HepG2 (cell line): ENCODE data around the gene TYMP. TPM values are rescaled to one million over a fixed set of nuclear protein-coding genes. Genes with fewer than 3 reads are reported as not detected.

Experiments
- BHLHE40 ChIP-seq: IDR thresholded peaks from 2 replicates; pipeline ENCODE4 v1.6.1; 2011; ENCODE audit warnings: low read length, improper control_type of control experiment
- CENPX ChIP-seq: sonication (generic); formaldehyde crosslinking; IDR thresholded peaks from 2 replicates; pipeline ENCODE4 v1.9.0; 2021; ENCODE audit warnings: mild to moderate bottlenecking, missing genetic modification reagents, moderate library complexity
- DR1 ChIP-seq: sonication (generic); formaldehyde crosslinking; IDR thresholded peaks from 2 replicates; pipeline ENCODE4 v1.8.0; 2021; ENCODE audit warnings: mild to moderate bottlenecking, missing genetic modification reagents, inconsistent platforms
- ESRRA ChIP-seq: sonication (generic); formaldehyde crosslinking; IDR thresholded peaks from 2 replicates; pipeline ENCODE4 v1.5.1; 2020; ENCODE audit warnings: mild to moderate bottlenecking, low read depth, missing genetic modification reagents
- HMG20B ChIP-seq: conservative IDR thresholded peaks from 2 replicates; pipeline ENCODE4 v1.6.1; 2016; ENCODE audit warnings: missing genetic modification reagents, missing compliant biosample characterization
- SCMH1 ChIP-seq: sonication (generic); formaldehyde crosslinking; IDR thresholded peaks from 2 replicates; pipeline ENCODE4 v1.9.0; 2021; ENCODE audit warnings: missing genetic modification reagents, mild to moderate bottlenecking, borderline replicate concordance
- TRIM24 ChIP-seq: sonication (generic); formaldehyde crosslinking; IDR thresholded peaks from 2 replicates; pipeline ENCODE4 v1.8.0; 2022; ENCODE audit warnings: mild to moderate bottlenecking, missing genetic modification reagents
- ZFP36L2 ChIP-seq: sonication (generic); formaldehyde crosslinking; IDR thresholded peaks from 2 replicates; pipeline ENCODE4 v1.4.0; 2020; ENCODE audit warnings: missing genetic modification reagents
- ZFP62 ChIP-seq: sonication (generic); formaldehyde crosslinking; IDR thresholded peaks from 2 replicates; pipeline ENCODE4 v1.4.0; 2020; ENCODE audit warnings: missing genetic modification reagents
- ZNF292 ChIP-seq: sonication (generic); formaldehyde crosslinking; IDR thresholded peaks from 2 replicates; pipeline ENCODE4 v1.8.1; 2022; ENCODE audit warnings: mild to moderate bottlenecking, low read depth, missing genetic modification reagents, borderline replicate concordance
- ZNF446 ChIP-seq: sonication (generic); formaldehyde crosslinking; IDR thresholded peaks from 2 replicates; pipeline ENCODE4 v1.5.0; 2020; ENCODE audit warnings: mild to moderate bottlenecking, missing genetic modification reagents
- ZNF484 ChIP-seq: sonication (generic); formaldehyde crosslinking; IDR thresholded peaks from 2 replicates; pipeline ENCODE4 v1.5.1; 2020; ENCODE audit warnings: mild to moderate bottlenecking, low read depth, missing genetic modification reagents, borderline replicate concordance
- ZNF563 ChIP-seq: sonication (generic); formaldehyde crosslinking; IDR thresholded peaks from 2 replicates; pipeline ENCODE4 v1.8.0; 2022; ENCODE audit warnings: mild to moderate bottlenecking, moderate library complexity, missing genetic modification reagents
- ZNF589 ChIP-seq: sonication (generic); formaldehyde crosslinking; conservative IDR thresholded peaks from 2 replicates; pipeline ENCODE4 v1.8.0; 2022; ENCODE audit warnings: mild to moderate bottlenecking, moderate library complexity, missing genetic modification reagents
- ZNF709 ChIP-seq: sonication (generic); formaldehyde crosslinking; IDR thresholded peaks from 2 replicates; pipeline ENCODE4 v1.5.0; 2020; ENCODE audit warnings: mild to moderate bottlenecking, missing genetic modification reagents
- ZNF841 ChIP-seq: sonication (generic); formaldehyde crosslinking; IDR thresholded peaks from 2 replicates; pipeline ENCODE4 v1.8.1; 2023; ENCODE audit warnings: missing genetic modification reagents, borderline replicate concordance
- polyA plus RNA-seq, 8 experiments: library from polyadenylated mRNA; depleted of rRNA in 3 of 8; stranded (reverse) in 7 of 8; unstranded in 1 of 8; fragments of >200 nt; fragmentation: Illumina TruSeq in 4 of 8; extraction: Trizol in 4 of 8; gene quantifications; 2 replicates each; pipeline versions ENCODE4 v1.2.1 to v1.2.3, GENCODE V29; 2011 to 2016; ENCODE audit warnings: low read depth in 4 of 8, missing spikeins in 1 of 8, mixed read lengths in 1 of 8; ENCODE audit not compliant: insufficient read depth in 1 of 8
- total RNA-seq, 5 experiments: library from RNA; depleted of rRNA; stranded (reverse); fragments of >200 nt; fragmentation: Illumina TruSeq; extraction: Trizol; gene quantifications; 2 replicates each; pipeline ENCODE4 v1.2.3, GENCODE V29; 2016; ENCODE audit warnings: low read depth in 1 of 5
- TF ChIP-seq, protein P1 (sequence below): sonication (generic); formaldehyde crosslinking; IDR thresholded peaks from 2 replicates; pipeline ENCODE4 v1.9.0; 2022; ENCODE audit warnings: missing genetic modification reagents, mild to moderate bottlenecking, borderline replicate concordance
- TF ChIP-seq, protein P2 (sequence below): sonication (generic); formaldehyde crosslinking; IDR thresholded peaks from 2 replicates; pipeline ENCODE4 v1.4.0; 2020; ENCODE audit warnings: missing genetic modification reagents, borderline replicate concordance
- TF ChIP-seq, protein P3 (sequence below): sonication (generic); formaldehyde crosslinking; IDR thresholded peaks from 2 replicates; pipeline ENCODE4 v1.5.1; 2020; ENCODE audit warnings: mild to moderate bottlenecking, missing genetic modification reagents, borderline replicate concordance

The TYMP gene
- total and polyA plus RNA-seq, 2 of the 13 experiments (the other 11 are each of a cell fraction or from before 2014, with no cell fraction given) = 3.9 to 4.3 TPM

DNA sequence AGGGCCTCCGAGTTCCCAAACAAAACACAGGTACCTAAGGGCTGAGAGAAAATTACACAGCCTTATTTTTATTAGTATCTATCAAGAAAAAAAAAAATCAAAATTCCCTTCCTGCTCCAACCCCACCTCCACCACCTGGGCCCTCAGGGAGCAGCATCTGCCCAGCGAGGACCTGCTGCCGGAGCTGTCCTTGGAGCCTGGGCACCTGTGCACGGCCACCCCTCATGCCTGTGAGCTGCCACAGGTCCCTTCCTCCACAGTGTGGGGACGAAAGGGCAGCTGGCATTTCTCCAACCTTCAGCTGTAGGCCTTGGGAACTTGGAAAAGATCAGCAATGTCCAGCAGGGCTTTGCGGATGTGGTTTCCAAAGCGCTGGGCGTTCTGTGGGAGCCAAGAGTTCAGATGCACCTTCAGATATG is 39.2 kb upstream of the TYMP start (continued):
- TF ChIP-seq ZFP62 (no peak), DR1 (no peak), ZNF589 (CRISPR knock-in tag) (no peak), TRIM24 (CRISPR knock-in tag) (no peak), ZFP36L2 (CRISPR knock-in tag) (no peak), ZNF563 (CRISPR knock-in tag) (no peak), CENPX (no peak), ZNF446 (CRISPR knock-in tag) (no peak), ZNF484 (CRISPR knock-in tag) (no peak), ZNF292 (CRISPR knock-in tag) (peak; percentile 45; the same call in 1 of the 2 replicates), ESRRA (no peak), BHLHE40 (no peak), ZNF709 (CRISPR knock-in tag) (no peak), ZNF841 (CRISPR knock-in tag) (no peak), SCMH1 (CRISPR knock-in tag) (no peak), HMG20B (CRISPR knock-in tag) (no peak)
- TF ChIP-seq, protein P1, sequence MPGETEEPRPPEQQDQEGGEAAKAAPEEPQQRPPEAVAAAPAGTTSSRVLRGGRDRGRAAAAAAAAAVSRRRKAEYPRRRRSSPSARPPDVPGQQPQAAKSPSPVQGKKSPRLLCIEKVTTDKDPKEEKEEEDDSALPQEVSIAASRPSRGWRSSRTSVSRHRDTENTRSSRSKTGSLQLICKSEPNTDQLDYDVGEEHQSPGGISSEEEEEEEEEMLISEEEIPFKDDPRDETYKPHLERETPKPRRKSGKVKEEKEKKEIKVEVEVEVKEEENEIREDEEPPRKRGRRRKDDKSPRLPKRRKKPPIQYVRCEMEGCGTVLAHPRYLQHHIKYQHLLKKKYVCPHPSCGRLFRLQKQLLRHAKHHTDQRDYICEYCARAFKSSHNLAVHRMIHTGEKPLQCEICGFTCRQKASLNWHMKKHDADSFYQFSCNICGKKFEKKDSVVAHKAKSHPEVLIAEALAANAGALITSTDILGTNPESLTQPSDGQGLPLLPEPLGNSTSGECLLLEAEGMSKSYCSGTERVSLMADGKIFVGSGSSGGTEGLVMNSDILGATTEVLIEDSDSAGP (CRISPR knock-in tag) = peak; percentile 25; the same call in 1 of the 2 replicates
- TF ChIP-seq, protein P2, sequence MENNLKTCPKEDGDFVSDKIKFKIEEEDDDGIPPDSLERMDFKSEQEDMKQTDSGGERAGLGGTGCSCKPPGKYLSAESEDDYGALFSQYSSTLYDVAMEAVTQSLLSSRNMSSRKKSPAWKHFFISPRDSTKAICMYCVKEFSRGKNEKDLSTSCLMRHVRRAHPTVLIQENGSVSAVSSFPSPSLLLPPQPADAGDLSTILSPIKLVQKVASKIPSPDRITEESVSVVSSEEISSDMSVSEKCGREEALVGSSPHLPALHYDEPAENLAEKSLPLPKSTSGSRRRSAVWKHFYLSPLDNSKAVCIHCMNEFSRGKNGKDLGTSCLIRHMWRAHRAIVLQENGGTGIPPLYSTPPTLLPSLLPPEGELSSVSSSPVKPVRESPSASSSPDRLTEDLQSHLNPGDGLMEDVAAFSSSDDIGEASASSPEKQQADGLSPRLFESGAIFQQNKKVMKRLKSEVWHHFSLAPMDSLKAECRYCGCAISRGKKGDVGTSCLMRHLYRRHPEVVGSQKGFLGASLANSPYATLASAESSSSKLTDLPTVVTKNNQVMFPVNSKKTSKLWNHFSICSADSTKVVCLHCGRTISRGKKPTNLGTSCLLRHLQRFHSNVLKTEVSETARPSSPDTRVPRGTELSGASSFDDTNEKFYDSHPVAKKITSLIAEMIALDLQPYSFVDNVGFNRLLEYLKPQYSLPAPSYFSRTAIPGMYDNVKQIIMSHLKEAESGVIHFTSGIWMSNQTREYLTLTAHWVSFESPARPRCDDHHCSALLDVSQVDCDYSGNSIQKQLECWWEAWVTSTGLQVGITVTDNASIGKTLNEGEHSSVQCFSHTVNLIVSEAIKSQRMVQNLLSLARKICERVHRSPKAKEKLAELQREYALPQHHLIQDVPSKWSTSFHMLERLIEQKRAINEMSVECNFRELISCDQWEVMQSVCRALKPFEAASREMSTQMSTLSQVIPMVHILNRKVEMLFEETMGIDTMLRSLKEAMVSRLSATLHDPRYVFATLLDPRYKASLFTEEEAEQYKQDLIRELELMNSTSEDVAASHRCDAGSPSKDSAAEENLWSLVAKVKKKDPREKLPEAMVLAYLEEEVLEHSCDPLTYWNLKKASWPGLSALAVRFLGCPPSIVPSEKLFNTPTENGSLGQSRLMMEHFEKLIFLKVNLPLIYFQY (CRISPR knock-in tag) = no peak
- TF ChIP-seq, protein P3, sequence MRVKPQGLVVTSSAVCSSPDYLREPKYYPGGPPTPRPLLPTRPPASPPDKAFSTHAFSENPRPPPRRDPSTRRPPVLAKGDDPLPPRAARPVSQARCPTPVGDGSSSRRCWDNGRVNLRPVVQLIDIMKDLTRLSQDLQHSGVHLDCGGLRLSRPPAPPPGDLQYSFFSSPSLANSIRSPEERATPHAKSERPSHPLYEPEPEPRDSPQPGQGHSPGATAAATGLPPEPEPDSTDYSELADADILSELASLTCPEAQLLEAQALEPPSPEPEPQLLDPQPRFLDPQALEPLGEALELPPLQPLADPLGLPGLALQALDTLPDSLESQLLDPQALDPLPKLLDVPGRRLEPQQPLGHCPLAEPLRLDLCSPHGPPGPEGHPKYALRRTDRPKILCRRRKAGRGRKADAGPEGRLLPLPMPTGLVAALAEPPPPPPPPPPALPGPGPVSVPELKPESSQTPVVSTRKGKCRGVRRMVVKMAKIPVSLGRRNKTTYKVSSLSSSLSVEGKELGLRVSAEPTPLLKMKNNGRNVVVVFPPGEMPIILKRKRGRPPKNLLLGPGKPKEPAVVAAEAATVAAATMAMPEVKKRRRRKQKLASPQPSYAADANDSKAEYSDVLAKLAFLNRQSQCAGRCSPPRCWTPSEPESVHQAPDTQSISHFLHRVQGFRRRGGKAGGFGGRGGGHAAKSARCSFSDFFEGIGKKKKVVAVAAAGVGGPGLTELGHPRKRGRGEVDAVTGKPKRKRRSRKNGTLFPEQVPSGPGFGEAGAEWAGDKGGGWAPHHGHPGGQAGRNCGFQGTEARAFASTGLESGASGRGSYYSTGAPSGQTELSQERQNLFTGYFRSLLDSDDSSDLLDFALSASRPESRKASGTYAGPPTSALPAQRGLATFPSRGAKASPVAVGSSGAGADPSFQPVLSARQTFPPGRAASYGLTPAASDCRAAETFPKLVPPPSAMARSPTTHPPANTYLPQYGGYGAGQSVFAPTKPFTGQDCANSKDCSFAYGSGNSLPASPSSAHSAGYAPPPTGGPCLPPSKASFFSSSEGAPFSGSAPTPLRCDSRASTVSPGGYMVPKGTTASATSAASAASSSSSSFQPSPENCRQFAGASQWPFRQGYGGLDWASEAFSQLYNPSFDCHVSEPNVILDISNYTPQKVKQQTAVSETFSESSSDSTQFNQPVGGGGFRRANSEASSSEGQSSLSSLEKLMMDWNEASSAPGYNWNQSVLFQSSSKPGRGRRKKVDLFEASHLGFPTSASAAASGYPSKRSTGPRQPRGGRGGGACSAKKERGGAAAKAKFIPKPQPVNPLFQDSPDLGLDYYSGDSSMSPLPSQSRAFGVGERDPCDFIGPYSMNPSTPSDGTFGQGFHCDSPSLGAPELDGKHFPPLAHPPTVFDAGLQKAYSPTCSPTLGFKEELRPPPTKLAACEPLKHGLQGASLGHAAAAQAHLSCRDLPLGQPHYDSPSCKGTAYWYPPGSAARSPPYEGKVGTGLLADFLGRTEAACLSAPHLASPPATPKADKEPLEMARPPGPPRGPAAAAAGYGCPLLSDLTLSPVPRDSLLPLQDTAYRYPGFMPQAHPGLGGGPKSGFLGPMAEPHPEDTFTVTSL (CRISPR knock-in tag) = peak; percentile 28; the same call in 1 of the 2 replicates
